HEK293 (cell line): Measurements from ENCODE around the gene TCF7L2.
A peak's percentile ranks its signal among the peaks of the same experiment; 100 is the strongest.

Source experiments
- CTCF ChIA-PET: fragments of 350-600 bp; formaldehyde crosslinking; extraction: SDS; loops from one replicate; lab custom pipeline; 2021; ENCODE audit warnings: antibody characterized with exemption; lab: Yijun Ruan, JAX
- POLR2A ChIA-PET: fragments of 300-600 bp; formaldehyde crosslinking; extraction: SDS; loops from one replicate; lab custom pipeline; 2020; ENCODE audit warnings: antibody characterized with exemption, inconsistent platforms; lab: Yijun Ruan, JAX
- H3K27ac ChIP-seq: fragments of 200-500 bp; sonication (Bioruptor generic); 2 replicates; pipeline ENCODE4 v1.5.1; 2014; ENCODE audit warnings: low read depth, low read length, control low read depth, inconsistent platforms; ENCODE audit errors: extremely low read depth
- H3K36me3 ChIP-seq, 2 experiments: fragments of 200-500 bp in 1 of 2; sonication (Bioruptor generic) in 1 of 2; 1 replicate in 1 of 2; 2 replicates in 1 of 2; pipeline ENCODE4 v1.5.1; 2014 to 2017; ENCODE audit warnings: inconsistent platforms in 2 of 2, low read length in 2 of 2; ENCODE audit not compliant: control insufficient read depth in 2 of 2, insufficient read depth in 1 of 2
- H3K4me1 ChIP-seq: fragments of 200-500 bp; sonication (Bioruptor generic); 2 replicates; pipeline ENCODE4 v1.5.1; 2014; ENCODE audit warnings: mild to moderate bottlenecking, low read length, inconsistent platforms; ENCODE audit not compliant: control insufficient read depth, insufficient read depth
- H3K4me3 ChIP-seq: 2 replicates; pipeline ENCODE4 v1.5.1; 2011; ENCODE audit warnings: low read depth, mild to moderate bottlenecking, control low read depth, low read length, moderate library complexity
- H3K9me3 ChIP-seq: fragments of 200-500 bp; sonication (Bioruptor generic); 2 replicates; pipeline ENCODE4 v1.5.1; 2014; ENCODE audit warnings: low read depth, low read length, inconsistent platforms; ENCODE audit not compliant: control insufficient read depth, insufficient read depth
- GLI4 ChIP-seq: fragments of 450-650 bp; formaldehyde crosslinking; IDR thresholded peaks from 2 replicates; pipeline ENCODE4 v1.5.1; 2016; ENCODE audit warnings: missing biosample characterization, missing genetic modification characterization
- SP7 ChIP-seq: fragments of 450-650 bp; formaldehyde crosslinking; IDR thresholded peaks from 2 replicates; pipeline ENCODE4 v1.5.1; 2016; ENCODE audit warnings: missing biosample characterization, missing genetic modification characterization
- ZBTB8A ChIP-seq: fragments of 450-650 bp; formaldehyde crosslinking; IDR thresholded peaks from 2 replicates; pipeline ENCODE4 v1.5.1; 2016; ENCODE audit warnings: missing biosample characterization, missing genetic modification characterization
- ZIC2 ChIP-seq: fragments of 450-650 bp; formaldehyde crosslinking; IDR thresholded peaks from 2 replicates; pipeline ENCODE4 v1.5.1; 2016; ENCODE audit warnings: missing biosample characterization, missing genetic modification characterization
- ZNF133 ChIP-seq: fragments of 450-650 bp; formaldehyde crosslinking; IDR thresholded peaks from 2 replicates; pipeline ENCODE4 v1.5.1; 2016; ENCODE audit warnings: missing biosample characterization, missing genetic modification characterization
- ZNF302 ChIP-seq: fragments of 450-650 bp; formaldehyde crosslinking; IDR thresholded peaks from 2 replicates; pipeline ENCODE4 v1.5.1; 2016; ENCODE audit warnings: missing biosample characterization, missing genetic modification characterization, low read depth
- ZNF350 ChIP-seq: fragments of 450-650 bp; formaldehyde crosslinking; IDR thresholded peaks from 2 replicates; pipeline ENCODE4 v1.5.0; 2017; ENCODE audit warnings: missing biosample characterization, mild to moderate bottlenecking, missing genetic modification characterization
- ZNF354C ChIP-seq: fragments of 450-650 bp; formaldehyde crosslinking; IDR thresholded peaks from 2 replicates; pipeline ENCODE4 v1.5.1; 2016; ENCODE audit warnings: missing biosample characterization, missing genetic modification characterization, low read depth, borderline replicate concordance
- ZNF366 ChIP-seq: fragments of 450-650 bp; formaldehyde crosslinking; conservative IDR thresholded peaks from 2 replicates; pipeline ENCODE4 v1.5.1; 2016; ENCODE audit warnings: missing biosample characterization, missing genetic modification characterization
- ZNF510 ChIP-seq: fragments of 450-650 bp; formaldehyde crosslinking; IDR thresholded peaks from 2 replicates; pipeline ENCODE4 v1.5.1; 2018; ENCODE audit warnings: mild to moderate bottlenecking, missing genetic modification characterization, missing biosample characterization; ENCODE audit not compliant: insufficient replicate concordance
- ZNF660 ChIP-seq: fragments of 450-650 bp; IDR thresholded peaks from 2 replicates; pipeline ENCODE4 v1.5.1; 2018; ENCODE audit warnings: missing biosample characterization, mild to moderate bottlenecking, missing genetic modification characterization
- ZNF670 ChIP-seq: fragments of 450-650 bp; formaldehyde crosslinking; IDR thresholded peaks from 2 replicates; pipeline ENCODE4 v1.5.1; 2016; ENCODE audit warnings: missing biosample characterization, missing genetic modification characterization, low read depth
- ZNF747 ChIP-seq: fragments of 450-650 bp; formaldehyde crosslinking; IDR thresholded peaks from 2 replicates; pipeline ENCODE4 v1.5.1; 2016; ENCODE audit warnings: missing biosample characterization, missing genetic modification characterization
- TF ChIP-seq, protein P1 (sequence below): fragments of 450-650 bp; formaldehyde crosslinking; IDR thresholded peaks from 2 replicates; pipeline ENCODE4 v1.5.1; 2017; ENCODE audit warnings: missing biosample characterization, missing genetic modification characterization
- TF ChIP-seq, protein P2 (sequence below): fragments of 450-650 bp; formaldehyde crosslinking; IDR thresholded peaks from 2 replicates; pipeline ENCODE4 v1.5.1; 2016; ENCODE audit warnings: missing biosample characterization, missing genetic modification characterization, low read depth
- TF ChIP-seq, protein P3 (sequence below): fragments of 450-650 bp; formaldehyde crosslinking; conservative IDR thresholded peaks from 2 replicates; pipeline ENCODE4 v1.5.1; 2016; ENCODE audit warnings: low read depth, missing biosample characterization, missing genetic modification characterization

TCF7L2 gene

DNA sequence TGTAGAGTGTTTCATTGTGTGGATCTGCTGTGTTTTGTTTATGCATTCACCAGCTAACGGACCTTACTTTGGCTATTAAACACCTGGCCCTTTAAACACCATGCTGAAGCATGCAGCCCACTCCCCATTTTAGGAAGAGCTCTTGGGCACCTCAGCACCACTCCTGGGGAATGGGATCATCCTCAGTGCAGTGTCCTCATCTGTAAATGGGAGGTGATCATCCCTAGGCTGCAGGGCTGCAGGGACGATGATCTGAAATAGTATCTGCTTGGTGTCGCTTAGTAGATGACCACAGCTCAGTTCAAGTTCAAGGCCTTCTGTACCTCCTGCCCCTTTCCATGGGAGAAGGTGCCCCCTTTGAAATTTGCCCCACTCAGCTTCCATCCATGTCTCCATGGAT is 229.9 kb downstream of the TCF7L2 start (continued):
- TF ChIP-seq, protein P1, sequence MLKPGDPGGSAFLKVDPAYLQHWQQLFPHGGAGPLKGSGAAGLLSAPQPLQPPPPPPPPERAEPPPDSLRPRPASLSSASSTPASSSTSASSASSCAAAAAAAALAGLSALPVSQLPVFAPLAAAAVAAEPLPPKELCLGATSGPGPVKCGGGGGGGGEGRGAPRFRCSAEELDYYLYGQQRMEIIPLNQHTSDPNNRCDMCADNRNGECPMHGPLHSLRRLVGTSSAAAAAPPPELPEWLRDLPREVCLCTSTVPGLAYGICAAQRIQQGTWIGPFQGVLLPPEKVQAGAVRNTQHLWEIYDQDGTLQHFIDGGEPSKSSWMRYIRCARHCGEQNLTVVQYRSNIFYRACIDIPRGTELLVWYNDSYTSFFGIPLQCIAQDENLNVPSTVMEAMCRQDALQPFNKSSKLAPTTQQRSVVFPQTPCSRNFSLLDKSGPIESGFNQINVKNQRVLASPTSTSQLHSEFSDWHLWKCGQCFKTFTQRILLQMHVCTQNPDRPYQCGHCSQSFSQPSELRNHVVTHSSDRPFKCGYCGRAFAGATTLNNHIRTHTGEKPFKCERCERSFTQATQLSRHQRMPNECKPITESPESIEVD (tag by site-specific recombination): no peak
- no peak for TF ChIP-seq ZBTB8A
- TF ChIP-seq ZNF350: no peak
- TF ChIP-seq ZNF133 (tag by site-specific recombination): no peak
- no peak for TF ChIP-seq ZNF660 (tag by site-specific recombination)
- TF ChIP-seq, protein P2, sequence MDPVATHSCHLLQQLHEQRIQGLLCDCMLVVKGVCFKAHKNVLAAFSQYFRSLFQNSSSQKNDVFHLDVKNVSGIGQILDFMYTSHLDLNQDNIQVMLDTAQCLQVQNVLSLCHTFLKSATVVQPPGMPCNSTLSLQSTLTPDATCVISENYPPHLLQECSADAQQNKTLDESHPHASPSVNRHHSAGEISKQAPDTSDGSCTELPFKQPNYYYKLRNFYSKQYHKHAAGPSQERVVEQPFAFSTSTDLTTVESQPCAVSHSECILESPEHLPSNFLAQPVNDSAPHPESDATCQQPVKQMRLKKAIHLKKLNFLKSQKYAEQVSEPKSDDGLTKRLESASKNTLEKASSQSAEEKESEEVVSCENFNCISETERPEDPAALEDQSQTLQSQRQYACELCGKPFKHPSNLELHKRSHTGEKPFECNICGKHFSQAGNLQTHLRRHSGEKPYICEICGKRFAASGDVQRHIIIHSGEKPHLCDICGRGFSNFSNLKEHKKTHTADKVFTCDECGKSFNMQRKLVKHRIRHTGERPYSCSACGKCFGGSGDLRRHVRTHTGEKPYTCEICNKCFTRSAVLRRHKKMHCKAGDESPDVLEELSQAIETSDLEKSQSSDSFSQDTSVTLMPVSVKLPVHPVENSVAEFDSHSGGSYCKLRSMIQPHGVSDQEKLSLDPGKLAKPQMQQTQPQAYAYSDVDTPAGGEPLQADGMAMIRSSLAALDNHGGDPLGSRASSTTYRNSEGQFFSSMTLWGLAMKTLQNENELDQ (tag by site-specific recombination): no peak
- no peak for TF ChIP-seq ZNF747
- TF ChIP-seq, protein P3, sequence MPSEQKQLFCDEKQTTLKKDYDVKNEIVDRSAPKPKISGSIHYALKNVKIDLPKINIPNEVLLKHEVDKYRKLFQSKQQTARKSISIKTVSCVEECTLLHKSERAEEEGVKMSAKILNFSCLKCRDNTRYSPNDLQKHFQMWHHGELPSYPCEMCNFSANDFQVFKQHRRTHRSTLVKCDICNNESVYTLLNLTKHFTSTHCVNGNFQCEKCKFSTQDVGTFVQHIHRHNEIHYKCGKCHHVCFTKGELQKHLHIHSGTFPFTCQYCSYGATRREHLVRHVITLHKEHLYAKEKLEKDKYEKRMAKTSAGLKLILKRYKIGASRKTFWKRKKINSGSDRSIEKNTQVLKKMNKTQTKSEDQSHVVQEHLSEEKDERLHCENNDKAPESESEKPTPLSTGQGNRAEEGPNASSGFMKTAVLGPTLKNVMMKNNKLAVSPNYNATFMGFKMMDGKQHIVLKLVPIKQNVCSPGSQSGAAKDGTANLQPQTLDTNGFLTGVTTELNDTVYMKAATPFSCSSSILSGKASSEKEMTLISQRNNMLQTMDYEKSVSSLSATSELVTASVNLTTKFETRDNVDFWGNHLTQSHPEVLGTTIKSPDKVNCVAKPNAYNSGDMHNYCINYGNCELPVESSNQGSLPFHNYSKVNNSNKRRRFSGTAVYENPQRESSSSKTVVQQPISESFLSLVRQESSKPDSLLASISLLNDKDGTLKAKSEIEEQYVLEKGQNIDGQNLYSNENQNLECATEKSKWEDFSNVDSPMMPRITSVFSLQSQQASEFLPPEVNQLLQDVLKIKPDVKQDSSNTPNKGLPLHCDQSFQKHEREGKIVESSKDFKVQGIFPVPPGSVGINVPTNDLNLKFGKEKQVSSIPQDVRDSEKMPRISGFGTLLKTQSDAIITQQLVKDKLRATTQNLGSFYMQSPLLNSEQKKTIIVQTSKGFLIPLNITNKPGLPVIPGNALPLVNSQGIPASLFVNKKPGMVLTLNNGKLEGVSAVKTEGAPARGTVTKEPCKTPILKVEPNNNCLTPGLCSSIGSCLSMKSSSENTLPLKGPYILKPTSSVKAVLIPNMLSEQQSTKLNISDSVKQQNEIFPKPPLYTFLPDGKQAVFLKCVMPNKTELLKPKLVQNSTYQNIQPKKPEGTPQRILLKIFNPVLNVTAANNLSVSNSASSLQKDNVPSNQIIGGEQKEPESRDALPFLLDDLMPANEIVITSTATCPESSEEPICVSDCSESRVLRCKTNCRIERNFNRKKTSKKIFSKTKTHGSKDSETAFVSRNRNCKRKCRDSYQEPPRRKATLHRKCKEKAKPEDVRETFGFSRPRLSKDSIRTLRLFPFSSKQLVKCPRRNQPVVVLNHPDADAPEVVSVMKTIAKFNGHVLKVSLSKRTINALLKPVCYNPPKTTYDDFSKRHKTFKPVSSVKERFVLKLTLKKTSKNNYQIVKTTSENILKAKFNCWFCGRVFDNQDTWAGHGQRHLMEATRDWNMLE (tag by site-specific recombination): no peak
- no peak for TF ChIP-seq SP7 (tag by site-specific recombination)
- no peak for TF ChIP-seq ZNF354C (tag by site-specific recombination)
- no peak for TF ChIP-seq GLI4
- TF ChIP-seq ZNF510: no peak
- no peak for TF ChIP-seq ZNF302
- no peak for TF ChIP-seq ZNF670

DNA sequence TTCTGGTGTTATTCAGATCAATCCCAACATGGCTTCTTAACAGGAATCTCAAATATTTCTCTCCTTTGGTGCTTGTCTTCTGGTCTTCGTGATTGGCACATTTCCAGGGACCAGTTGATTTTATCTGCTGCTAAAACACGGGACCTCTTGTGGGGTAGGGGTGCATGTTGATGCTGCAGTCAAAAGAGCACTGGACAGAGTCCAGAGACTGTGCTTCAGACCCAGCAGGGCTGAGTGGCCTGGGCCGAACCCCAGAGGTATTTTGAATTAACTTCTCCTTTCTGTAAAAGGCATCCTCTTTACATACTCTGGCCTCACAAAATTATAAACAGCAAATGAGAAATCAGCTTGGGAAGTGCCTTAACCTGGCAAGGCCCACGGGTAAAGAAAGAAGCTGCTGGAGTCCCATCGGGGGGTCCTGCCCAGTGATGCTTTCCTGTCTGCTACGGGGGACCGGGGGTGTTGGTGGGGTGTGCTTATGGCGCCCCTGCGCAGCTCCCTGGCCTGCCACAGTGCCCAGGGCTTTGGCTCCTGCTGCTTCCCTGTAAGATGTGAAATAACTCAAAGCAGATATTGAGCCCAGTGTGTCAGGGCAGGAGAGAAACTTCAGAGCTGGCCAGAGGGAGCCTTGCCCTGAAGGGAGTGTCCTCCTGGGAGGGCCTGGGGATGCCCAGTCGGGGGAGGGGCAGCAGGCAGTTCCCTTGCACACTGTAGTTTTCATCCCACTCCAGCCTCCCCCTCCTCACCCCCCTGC is 230.5 kb downstream of the TCF7L2 start:
- Histone ChIP-seq H3K9me3 (no peaks in the 10 kb centered on the region), H3K4me1 (no peaks in the 10 kb centered on the region), H3K27ac (no peak overlapping the region), H3K4me3 (no peak overlapping the region)
- POLR2A ChIA-PET: no interaction called here
- CTCF ChIA-PET: no interaction called here
- TF ChIP-seq ZNF366 (tag by site-specific recombination) (no peak), ZIC2 (peak; percentile 79)
- TF ChIP-seq, all 188 proteins: peak for 1
- H3K36me3 ChIP-seq: no peaks in the 10 kb centered on the region
